ENCODE results near the gene DNASE1L1. TPM values are rescaled to one million over a fixed set of nuclear protein-coding genes. Genes with fewer than 3 reads are reported as not detected.

Gene DNASE1L1
- polyA plus RNA-seq, 1 donor: 26.2 TPM

DNA sequence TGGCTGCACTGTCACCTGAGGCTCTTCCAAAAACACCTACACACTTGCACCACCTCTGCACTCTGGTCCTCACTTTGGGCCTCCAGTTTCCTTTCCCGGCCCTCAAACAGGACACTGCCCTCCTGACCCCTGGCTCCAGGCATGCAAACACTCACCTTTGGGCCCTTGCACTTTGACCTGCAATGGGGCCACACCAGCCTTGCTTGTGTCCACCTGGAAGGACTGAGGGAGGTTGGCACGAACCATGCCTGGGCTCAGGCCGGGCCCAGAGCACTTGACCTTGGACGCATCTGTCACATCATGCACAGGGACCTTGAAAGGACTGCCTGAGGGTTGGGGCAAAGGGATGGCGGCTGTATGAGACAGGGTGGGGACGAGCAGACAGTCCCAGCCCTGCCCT lies 50.2 kb downstream of the DNASE1L1 start:
- no peak overlapping the region for H3K4me3 ChIP-seq (ENCODE audit: low read length)
- no peak overlapping the region for H3K27ac ChIP-seq (ENCODE audit: low read length)
- no peaks in the 10 kb centered on the region for H3K4me1 ChIP-seq (ENCODE audit: control insufficient read depth, insufficient read depth, low read length)
- H3K36me3 ChIP-seq (ENCODE audit: control insufficient read depth, insufficient read depth, low read length): peaks cover 31% of the 10 kb centered on the region
- H3K9me3 ChIP-seq (ENCODE audit: control insufficient read depth, low read depth, low read length): no peaks in the 10 kb centered on the region
- DNase-seq: no peak
- no CpG with 5 or more reads among the region's 6 CpGs for WGBS (ENCODE audit: insufficient coverage, low lambda C conversion rate)
- H3K27me3 ChIP-seq (ENCODE audit: control insufficient read depth, insufficient read depth, low read length): no peaks in the 10 kb centered on the region

DNA sequence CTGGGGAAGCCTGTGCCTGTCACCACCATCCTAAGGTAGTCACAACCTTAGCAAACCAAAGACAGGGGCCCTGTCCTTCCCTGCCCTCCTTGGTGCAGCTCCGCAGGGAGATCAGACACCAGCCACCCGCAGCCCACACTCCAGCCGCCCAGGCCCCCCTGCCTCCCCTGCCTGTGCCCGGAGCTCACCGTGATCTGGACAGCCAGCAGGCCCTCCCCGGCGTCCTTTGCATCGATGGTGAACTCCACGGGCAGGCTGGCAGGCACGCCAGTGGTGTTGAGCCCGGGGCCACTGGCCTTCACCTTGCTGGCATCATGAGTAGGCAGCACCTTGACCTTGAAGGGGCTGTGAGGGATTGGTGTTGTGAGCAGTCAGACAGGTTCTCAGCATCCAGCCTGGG lies 51.0 kb downstream of the DNASE1L1 start:
- no peaks in the 10 kb centered on the region for H3K4me1 ChIP-seq (ENCODE audit: control insufficient read depth, insufficient read depth, low read length)
- no peaks in the 10 kb centered on the region for H3K9me3 ChIP-seq (ENCODE audit: control insufficient read depth, low read depth, low read length)
- no peak overlapping the region for H3K4me3 ChIP-seq (ENCODE audit: low read length)
- 80% methylated on average over 1 of the region's 11 CpGs for WGBS (ENCODE audit: insufficient coverage, low lambda C conversion rate)
- H3K27ac ChIP-seq (ENCODE audit: low read length): no peak overlapping the region
- DNase-seq: no peak
- peaks cover 29% of the 10 kb centered on the region for H3K36me3 ChIP-seq (ENCODE audit: control insufficient read depth, insufficient read depth, low read length)
- H3K27me3 ChIP-seq (ENCODE audit: control insufficient read depth, insufficient read depth, low read length): no peaks in the 10 kb centered on the region

DNA sequence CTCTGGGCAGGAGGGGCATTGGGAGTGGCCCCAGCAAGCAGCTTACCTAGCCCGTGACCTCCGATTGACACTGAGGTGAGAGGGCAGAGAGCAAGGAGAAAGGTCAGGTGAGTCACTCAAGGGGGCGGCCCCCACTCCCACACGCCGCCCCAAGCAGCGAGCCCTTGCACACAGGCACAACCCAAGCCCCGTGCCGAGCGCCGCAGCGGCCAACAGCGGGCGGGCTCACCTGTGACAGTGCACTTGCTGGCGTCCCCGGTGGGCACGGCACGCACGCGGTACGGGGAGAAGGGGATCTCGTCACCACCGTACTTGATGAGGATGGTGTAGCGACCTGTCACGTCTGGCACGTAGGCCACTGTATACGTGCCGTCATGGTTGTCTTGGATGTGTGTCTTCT lies 51.8 kb downstream of the DNASE1L1 start:
- H3K9me3 ChIP-seq (ENCODE audit: control insufficient read depth, low read depth, low read length): no peaks in the 10 kb centered on the region
- WGBS (ENCODE audit: insufficient coverage, low lambda C conversion rate): no CpG with 5 or more reads among the region's 27 CpGs
- H3K27ac ChIP-seq (ENCODE audit: low read length): no peak overlapping the region
- H3K4me1 ChIP-seq (ENCODE audit: control insufficient read depth, insufficient read depth, low read length): no peaks in the 10 kb centered on the region
- H3K27me3 ChIP-seq (ENCODE audit: control insufficient read depth, insufficient read depth, low read length): no peaks in the 10 kb centered on the region
- no peak overlapping the region for H3K4me3 ChIP-seq (ENCODE audit: low read length)
- H3K36me3 ChIP-seq (ENCODE audit: control insufficient read depth, insufficient read depth, low read length): peaks cover 29% of the 10 kb centered on the region
- DNase-seq: no peak

- no CpG with 5 or more reads among the region's 13 CpGs for WGBS (ENCODE audit: insufficient coverage, low lambda C conversion rate)
- Histone ChIP-seq H3K9me3 (ENCODE audit: control insufficient read depth, low read depth, low read length) (no peaks in the 10 kb centered on the region), H3K27ac (ENCODE audit: low read length) (no peak overlapping the region), H3K4me1 (ENCODE audit: control insufficient read depth, insufficient read depth, low read length) (no peaks in the 10 kb centered on the region), H3K36me3 (ENCODE audit: control insufficient read depth, insufficient read depth, low read length) (peaks cover 30% of the 10 kb centered on the region), H3K27me3 (ENCODE audit: control insufficient read depth, insufficient read depth, low read length) (no peaks in the 10 kb centered on the region), H3K4me3 (ENCODE audit: low read length) (no peak overlapping the region)
- no peak for DNase-seq
Measured at GRCh38 chrX:154356596-154356995, 52.5 kb downstream of the DNASE1L1 start.

DNA sequence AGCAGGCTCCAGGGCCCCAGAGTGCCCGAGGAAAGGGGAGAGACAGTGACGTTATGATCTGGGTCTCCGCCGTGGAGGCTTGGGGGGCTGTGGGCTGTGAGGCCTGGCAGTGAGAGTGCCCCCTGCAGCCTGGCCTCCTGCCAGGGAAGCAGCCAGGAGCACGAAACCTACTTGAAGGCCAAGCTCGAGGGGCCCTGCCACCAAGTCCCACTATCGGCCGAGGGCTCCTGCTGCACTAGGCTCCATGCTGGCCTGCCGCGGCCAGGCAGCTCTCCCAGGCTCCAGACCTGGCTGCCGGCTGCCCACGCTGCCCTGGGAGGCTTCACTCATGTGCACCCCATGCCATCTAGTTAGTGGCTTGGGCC lies 53.3 kb downstream of the DNASE1L1 start:
- Histone ChIP-seq H3K4me1 (ENCODE audit: control insufficient read depth, insufficient read depth, low read length) (peaks cover 2% of the 10 kb centered on the region), H3K27ac (ENCODE audit: low read length) (no peak overlapping the region), H3K36me3 (ENCODE audit: control insufficient read depth, insufficient read depth, low read length) (peaks cover 32% of the 10 kb centered on the region)

GRCh38 chrX:154355094-154355775 lies 53.8 kb downstream of the DNASE1L1 start:
- H3K36me3 ChIP-seq (ENCODE audit: control insufficient read depth, insufficient read depth, low read length): peaks cover 35% of the 10 kb centered on the region
- H3K27me3 ChIP-seq (ENCODE audit: control insufficient read depth, insufficient read depth, low read length): no peaks in the 10 kb centered on the region
- H3K9me3 ChIP-seq (ENCODE audit: control insufficient read depth, low read depth, low read length): no peaks in the 10 kb centered on the region
- no peak overlapping the region for H3K4me3 ChIP-seq (ENCODE audit: low read length)
- no peak for DNase-seq
- peaks cover 2% of the 10 kb centered on the region for H3K4me1 ChIP-seq (ENCODE audit: control insufficient read depth, insufficient read depth, low read length)
- WGBS (ENCODE audit: insufficient coverage, low lambda C conversion rate): no CpG with 5 or more reads among the region's 30 CpGs
- H3K27ac ChIP-seq (ENCODE audit: low read length): no peak overlapping the region

More for the DNA sequence above, 53.3 kb downstream of the DNASE1L1 start:
- H3K4me3 ChIP-seq (ENCODE audit: low read length): no peak overlapping the region
- no peaks in the 10 kb centered on the region for H3K27me3 ChIP-seq (ENCODE audit: control insufficient read depth, insufficient read depth, low read length)
- no CpG with 5 or more reads among the region's 12 CpGs for WGBS (ENCODE audit: insufficient coverage, low lambda C conversion rate)
- DNase-seq: no peak
- no peaks in the 10 kb centered on the region for H3K9me3 ChIP-seq (ENCODE audit: control insufficient read depth, low read depth, low read length)

DNA sequence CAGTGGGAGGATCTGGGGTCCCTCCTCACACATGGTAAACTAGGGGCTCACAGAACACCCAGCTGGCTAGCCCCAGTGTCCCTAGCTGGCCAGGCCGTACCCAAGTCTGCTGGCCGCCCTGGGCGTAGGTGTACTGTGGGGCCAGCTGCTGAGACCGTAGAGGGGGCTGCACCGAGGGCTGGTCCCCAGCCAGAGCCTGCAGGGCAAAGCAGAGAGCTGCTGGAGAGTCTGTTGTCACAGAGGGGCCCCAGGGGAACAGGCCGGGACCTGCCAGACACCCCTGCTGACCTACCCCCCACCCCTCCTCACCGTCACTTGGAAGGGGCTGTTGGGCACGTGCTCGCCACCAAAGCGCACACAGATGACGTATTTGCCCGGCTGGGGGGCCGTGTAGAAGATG lies 54.5 kb downstream of the DNASE1L1 start:
- no peak overlapping the region for H3K27ac ChIP-seq (ENCODE audit: low read length)
- H3K36me3 ChIP-seq (ENCODE audit: control insufficient read depth, insufficient read depth, low read length): peaks cover 32% of the 10 kb centered on the region
- DNase-seq: no peak
- no peaks in the 10 kb centered on the region for H3K27me3 ChIP-seq (ENCODE audit: control insufficient read depth, insufficient read depth, low read length)
- H3K9me3 ChIP-seq (ENCODE audit: control insufficient read depth, low read depth, low read length): no peaks in the 10 kb centered on the region
- no CpG with 5 or more reads among the region's 13 CpGs for WGBS (ENCODE audit: insufficient coverage, low lambda C conversion rate)
- peaks cover 2% of the 10 kb centered on the region for H3K4me1 ChIP-seq (ENCODE audit: control insufficient read depth, insufficient read depth, low read length)
- H3K4me3 ChIP-seq (ENCODE audit: low read length): no peak overlapping the region

DNA sequence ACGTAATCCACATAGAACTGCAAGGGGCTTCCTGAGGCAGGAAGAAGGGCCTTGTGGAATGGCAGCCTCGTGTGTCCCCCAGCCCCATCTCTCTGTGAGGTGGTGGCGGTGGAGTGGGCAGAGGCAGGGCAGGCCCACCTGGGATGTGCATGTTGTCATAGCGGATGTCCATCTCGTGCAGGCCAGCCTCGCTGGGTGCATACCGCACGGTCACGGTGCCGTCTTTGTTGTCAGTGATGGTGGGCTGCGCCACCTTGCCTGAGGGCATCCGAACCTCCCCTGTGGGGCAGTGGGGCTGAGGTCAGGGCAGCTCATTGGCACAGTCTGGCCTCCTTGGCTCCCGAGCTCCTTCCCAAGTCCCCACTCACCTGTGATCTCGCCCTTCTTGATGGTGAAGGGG lies 55.0 kb downstream of the DNASE1L1 start:
- no peaks in the 10 kb centered on the region for H3K27me3 ChIP-seq (ENCODE audit: control insufficient read depth, insufficient read depth, low read length)
- peaks cover 2% of the 10 kb centered on the region for H3K4me1 ChIP-seq (ENCODE audit: control insufficient read depth, insufficient read depth, low read length)
- WGBS (ENCODE audit: insufficient coverage, low lambda C conversion rate): no CpG with 5 or more reads among the region's 14 CpGs
- H3K9me3 ChIP-seq (ENCODE audit: control insufficient read depth, low read depth, low read length): no peaks in the 10 kb centered on the region
- H3K27ac ChIP-seq (ENCODE audit: low read length): no peak overlapping the region
- DNase-seq: no peak
- H3K4me3 ChIP-seq (ENCODE audit: low read length): no peak overlapping the region
- H3K36me3 ChIP-seq (ENCODE audit: control insufficient read depth, insufficient read depth, low read length): peaks cover 36% of the 10 kb centered on the region

GRCh38 chrX:154353172-154353843 lies 55.7 kb downstream of the DNASE1L1 start:
- Histone ChIP-seq H3K27me3 (ENCODE audit: control insufficient read depth, insufficient read depth, low read length) (no peaks in the 10 kb centered on the region), H3K36me3 (ENCODE audit: control insufficient read depth, insufficient read depth, low read length) (peaks cover 36% of the 10 kb centered on the region), H3K27ac (ENCODE audit: low read length) (no peak overlapping the region), H3K4me1 (ENCODE audit: control insufficient read depth, insufficient read depth, low read length) (peaks cover 2% of the 10 kb centered on the region), H3K4me3 (ENCODE audit: low read length) (no peak overlapping the region), H3K9me3 (ENCODE audit: control insufficient read depth, low read depth, low read length) (no peaks in the 10 kb centered on the region)
- WGBS (ENCODE audit: insufficient coverage, low lambda C conversion rate): no CpG with 5 or more reads among the region's 24 CpGs
- DNase-seq: no peak

GRCh38 chrX:154352466-154352865 lies 56.6 kb downstream of the DNASE1L1 start:
- Histone ChIP-seq H3K9me3 (ENCODE audit: control insufficient read depth, low read depth, low read length) (no peaks in the 10 kb centered on the region), H3K4me3 (ENCODE audit: low read length) (no peak overlapping the region), H3K36me3 (ENCODE audit: control insufficient read depth, insufficient read depth, low read length) (peaks cover 33% of the 10 kb centered on the region), H3K27me3 (ENCODE audit: control insufficient read depth, insufficient read depth, low read length) (no peaks in the 10 kb centered on the region), H3K4me1 (ENCODE audit: control insufficient read depth, insufficient read depth, low read length) (peaks cover 2% of the 10 kb centered on the region), H3K27ac (ENCODE audit: low read length) (no peak overlapping the region)
- DNase-seq: no peak
- WGBS (ENCODE audit: insufficient coverage, low lambda C conversion rate): no CpG with 5 or more reads among the region's 13 CpGs

DNA sequence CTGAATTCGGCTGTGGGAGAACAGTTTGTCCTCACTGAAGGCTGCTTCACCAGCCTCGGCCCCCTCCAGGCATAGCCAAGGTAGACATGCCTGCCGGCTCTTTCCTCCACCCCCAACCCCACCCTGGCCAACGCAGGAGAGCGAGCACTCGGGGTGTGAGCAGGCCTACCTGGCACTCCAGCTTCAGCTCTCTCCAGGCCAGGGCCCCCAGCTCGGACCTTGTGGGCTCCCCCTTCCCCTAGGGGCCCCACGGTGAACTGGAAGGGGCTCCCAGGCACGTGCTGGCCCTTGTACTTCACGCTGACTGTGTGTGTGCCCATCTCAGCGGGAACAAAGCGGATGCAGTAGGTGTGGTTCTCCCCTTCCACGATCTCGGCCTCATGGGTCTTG lies 57.0 kb downstream of the DNASE1L1 start:
- no peaks in the 10 kb centered on the region for H3K27me3 ChIP-seq (ENCODE audit: control insufficient read depth, insufficient read depth, low read length)
- no peak for DNase-seq
- no CpG with 5 or more reads among the region's 14 CpGs for WGBS (ENCODE audit: insufficient coverage, low lambda C conversion rate)

More for the DNA sequence above, 57.0 kb downstream of the DNASE1L1 start:
- H3K36me3 ChIP-seq (ENCODE audit: control insufficient read depth, insufficient read depth, low read length): peaks cover 33% of the 10 kb centered on the region
- no peaks in the 10 kb centered on the region for H3K9me3 ChIP-seq (ENCODE audit: control insufficient read depth, low read depth, low read length)
- H3K4me3 ChIP-seq (ENCODE audit: low read length): no peak overlapping the region
- H3K27ac ChIP-seq (ENCODE audit: low read length): no peak overlapping the region
- peaks cover 2% of the 10 kb centered on the region for H3K4me1 ChIP-seq (ENCODE audit: control insufficient read depth, insufficient read depth, low read length)

All from large intestine (tissue), 3 donors.